Stimulated activated CD4-positive, alpha-beta T cell treated with anti-CD3 and anti-CD28 coated beads, Interleukin-2, amount 100 ng/mL, for 24 hours (primary cell): ENCODE data around the gene CRYBG2.
"Not testable (repeated sequence)": the region's sequence is repeated elsewhere in the genome, so short reads cannot be mapped to it uniquely, and the experiment has no call there.

Experiments used
- DNase-seq, 2 donors: peaks; one replicate each; pipeline ENCODE4 v3.0.0-alpha.2; 2020

CRYBG2 gene

DNA sequence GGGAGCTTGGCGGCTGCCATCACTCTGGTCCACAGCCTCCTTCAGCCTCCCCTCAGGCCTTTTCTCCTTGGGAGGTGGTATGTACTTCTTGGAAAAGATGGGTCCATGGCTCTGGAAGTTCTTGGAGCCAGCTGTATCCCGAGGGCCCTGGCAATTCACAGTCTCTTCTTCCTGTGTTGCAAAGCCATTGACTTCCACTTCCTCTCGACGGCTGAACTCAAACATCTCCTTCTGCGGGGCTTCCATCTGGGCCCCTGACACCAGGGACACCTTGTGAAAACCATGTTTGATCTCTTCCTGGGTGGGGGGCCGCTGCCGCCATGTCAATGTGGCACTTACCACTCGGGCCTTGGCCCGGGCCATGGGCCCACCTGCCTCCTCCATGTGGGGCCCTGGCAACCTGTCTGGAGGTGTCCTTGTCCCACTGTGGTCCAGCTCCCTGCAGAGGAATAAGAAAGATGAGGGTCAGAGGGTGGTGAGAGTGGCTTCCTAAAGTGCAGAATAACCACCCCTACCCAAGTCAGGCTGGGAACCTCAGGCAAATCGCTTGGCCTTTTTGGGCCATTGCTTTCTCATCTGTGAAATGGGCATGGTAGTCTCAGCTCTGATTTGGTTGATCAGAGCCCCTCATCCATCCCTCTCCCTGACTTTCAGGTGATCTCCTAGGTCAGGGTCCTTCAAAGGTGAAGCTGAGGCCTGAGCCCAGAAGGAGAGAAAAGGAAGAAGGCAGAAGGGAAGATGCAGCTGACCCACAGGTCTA, 7.5 kb downstream of the CRYBG2 start:
- no peak for DNase-seq

DNA sequence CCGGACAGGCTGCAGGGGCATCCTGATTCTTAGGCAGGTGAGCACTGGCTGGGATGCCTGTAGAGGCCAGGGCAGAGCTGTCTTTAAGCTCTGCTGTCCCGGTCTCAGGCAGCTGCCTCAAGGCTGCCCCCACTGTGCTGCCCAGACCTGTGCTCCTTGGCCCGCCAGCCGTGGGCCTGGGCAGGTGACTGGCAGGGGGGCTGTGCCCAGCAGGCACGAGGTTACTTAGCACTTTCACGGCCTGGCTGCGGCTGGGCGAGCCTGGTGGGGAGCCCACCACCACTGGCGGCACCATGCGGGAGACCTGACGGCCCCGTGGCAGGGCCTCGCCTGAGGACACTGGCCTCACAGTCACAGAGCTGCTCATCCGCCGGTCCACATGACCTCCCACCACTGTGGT, 8.2 kb downstream of the CRYBG2 start:
- no peak for DNase-seq

DNA sequence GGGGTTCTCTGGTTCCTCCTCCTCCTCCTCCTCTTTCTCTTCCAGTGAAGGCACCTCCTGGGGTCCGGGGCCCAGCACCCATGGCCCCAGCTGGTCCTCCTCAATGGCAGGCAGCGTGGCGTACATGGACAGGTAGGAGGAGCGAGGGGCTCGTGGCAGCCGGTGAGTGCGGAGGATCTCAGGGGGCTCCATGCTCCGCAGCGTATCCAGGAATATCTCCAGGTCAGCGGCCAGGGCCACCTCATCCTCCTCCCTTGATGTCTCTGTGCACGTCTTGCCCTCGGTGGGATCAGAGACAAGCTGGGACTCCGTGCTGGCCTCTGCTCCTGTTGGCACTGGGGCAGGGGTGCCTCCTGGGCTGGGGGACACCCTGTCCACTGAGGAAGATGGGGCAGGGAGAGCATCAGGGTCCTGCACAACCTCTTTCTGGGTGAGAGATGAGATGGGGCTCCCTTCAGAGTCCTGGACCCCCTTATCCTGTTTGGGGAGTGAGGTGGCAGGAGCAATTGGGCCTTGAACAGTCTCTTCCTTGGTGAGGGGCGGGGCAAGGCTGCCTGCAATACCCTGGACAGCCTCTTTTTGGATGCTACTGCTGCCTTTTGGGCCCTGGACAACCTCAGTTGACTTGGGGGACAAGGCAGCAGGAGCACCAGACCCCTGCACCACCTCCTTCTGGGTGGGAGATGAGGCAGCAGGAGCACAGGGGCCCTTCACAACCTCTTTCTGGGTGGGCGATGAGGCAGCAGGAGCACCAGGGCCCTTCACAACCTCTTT, 9.6 kb downstream of the CRYBG2 start:
- DNase-seq, result no peak

DNA sequence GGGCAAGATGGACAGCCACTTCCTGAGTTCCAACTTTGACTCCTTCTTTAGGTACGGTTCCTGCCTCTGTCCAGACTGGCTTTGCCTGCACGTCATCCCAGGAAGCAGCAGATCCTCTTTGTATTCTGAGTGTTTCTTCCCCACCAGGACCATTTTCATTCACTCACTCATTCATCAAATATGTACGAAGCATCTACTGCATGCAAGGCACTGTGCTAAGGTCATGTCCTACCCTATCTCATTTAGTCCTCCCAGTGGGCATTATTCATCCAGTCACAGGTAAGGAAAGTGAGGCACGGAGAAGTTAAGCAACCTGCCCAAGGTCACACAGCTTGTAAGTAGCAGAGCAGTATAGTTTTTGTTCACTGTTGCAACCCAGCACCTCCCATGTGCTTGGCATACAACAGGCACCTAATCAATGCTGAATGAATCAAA, 13.9 kb downstream of the CRYBG2 start:
- no peak for DNase-seq

DNA sequence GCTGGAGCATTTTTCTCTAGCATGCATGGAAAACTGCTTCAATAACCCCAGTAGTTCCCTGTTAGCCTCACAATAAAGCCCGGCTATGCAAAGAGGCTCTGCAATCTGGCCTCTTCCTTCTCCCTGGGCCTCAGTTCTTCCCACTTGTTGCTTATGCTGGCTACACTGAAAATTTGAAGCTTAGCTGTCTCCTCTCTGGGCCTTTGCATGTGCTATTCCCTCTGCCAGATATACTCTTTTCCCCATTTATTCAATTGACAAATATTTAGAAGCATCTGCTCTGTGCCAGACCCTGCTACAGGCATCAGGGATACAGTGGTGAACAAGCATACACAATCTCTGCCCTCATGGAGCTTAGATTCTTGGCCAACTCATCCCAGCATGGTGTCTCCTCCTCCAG, 15.3 kb downstream of the CRYBG2 start:
- DNase-seq, result no peak

DNA sequence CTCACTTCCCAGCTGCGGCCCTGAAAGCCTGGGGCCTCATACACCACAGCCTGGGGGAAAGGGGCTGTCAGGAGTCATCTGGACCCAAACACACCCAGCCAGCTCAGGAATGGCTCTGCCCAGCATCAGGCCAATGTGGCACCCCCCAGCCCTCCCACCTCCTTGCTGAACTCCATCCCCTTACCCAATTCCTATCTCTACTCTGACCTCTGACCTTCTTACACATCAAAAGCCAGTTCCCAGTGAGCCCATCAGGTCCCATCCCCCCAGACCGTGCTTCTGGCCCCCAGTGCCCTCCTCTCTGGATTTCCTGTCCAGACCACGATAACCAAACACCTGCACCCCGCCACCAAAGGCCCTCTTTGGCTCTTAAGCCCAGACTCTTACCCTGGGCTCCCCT, 16.3 kb downstream of the CRYBG2 start:
- no peak for DNase-seq

DNA sequence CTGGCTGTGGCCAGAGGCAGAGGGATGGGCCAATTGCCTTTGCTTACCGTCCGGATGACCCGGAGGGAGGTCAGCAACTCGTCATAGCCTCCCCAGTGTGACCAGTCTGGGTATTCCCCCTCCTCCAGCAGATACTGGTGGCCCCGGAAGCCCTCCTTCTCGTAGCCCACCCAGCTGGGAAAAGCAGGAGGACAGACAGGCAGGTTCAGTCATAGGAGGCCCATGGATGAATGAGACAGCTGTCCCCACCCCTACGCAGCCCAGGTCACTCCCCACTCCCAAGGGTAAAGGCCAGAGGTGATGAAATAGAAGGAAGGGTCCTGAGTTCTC, 16.8 kb downstream of the CRYBG2 start:
- DNase-seq, result no peak

DNA sequence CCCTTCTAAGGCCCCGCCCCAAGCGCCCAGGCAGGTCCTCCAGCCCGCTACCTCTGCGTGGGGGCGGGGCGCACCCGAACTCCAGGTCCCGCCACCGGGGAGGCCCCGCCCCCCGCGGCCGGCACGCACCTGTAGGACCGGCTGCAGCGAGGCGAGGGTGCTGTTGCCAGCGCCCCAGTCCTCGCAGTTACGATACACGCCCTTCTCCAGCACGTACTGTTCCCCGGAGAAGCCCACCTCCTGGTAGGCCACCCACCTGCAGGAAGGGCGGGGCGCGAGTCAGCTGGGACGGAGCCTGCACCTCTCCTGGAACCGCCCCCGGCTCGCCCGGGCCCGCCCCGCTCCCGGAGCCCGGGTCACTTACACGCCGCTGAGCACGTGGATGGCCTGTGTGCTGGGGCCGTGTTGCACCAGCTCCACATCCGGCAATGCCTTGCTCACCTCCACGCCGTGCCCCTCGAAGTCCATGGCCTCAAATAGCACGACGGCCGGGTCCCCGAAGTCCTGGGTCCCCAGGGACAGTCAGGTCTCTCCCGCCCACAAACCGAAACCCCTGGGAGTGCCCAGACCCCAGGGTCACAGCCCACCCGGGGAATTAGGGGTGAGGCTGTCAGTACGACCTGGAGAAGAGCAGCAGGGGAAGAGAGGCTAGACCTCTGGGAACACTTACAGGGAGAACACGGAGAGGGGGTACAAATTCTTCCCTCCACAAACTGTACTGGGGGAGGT, 17.3 kb downstream of the CRYBG2 start:
- DNase-seq, result peak; percentile 84 to 91

DNA sequence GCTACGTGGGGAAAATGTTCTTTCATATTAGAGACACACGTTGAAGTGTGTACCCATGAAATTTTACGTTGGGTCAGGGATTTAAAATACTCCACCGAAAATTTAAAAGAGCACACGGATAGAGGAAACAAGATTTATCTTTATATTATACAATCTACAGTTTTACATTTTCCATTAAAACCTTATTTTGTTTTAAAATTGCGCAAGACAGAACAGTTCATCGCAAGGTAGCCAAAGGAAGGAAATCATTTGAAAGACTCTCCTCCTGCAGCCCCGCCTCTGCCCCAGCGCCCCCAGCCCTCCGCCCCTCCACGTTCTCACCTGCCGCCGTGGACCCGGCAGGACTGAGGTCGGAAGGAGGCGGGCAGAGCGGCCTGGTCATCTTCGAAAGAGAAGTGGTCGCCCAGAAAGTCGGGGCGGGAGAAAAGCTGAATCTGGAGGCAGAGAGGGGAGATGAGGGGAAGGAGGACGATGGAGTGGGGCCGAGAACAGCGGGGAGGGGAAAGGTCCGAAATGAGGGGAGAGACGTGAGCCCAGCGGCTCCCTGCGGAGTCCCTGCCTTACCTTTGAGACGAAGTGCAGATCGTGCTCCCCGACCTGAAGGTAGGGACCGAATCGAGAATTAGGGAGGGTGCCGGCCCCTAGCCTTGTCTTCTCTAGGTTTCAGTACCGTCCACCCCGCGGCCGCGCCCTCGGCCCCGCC, 18.0 kb downstream of the CRYBG2 start:
- DNase-seq, result no peak

DNA sequence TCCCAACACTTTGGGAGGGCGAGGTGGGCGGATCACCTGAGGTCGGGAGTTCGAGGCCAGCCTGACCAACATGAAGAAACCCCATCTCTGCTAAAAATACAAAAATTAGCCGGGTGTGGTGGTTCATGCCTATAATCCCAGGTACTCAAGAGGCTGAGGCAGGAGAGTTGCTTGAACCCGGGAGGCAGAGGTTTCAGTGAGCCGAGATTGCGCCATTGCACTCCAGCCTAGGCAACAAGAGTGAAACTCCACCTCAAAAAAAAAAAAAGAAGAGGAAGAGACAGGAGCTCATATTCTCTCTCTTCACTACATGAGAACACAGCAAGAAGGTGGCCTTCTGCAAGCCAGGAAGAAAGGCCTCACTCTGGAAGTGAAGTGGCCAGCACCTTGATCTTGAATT, 20.6 kb downstream of the CRYBG2 start:
- not testable (repeated sequence) for DNase-seq

DNA sequence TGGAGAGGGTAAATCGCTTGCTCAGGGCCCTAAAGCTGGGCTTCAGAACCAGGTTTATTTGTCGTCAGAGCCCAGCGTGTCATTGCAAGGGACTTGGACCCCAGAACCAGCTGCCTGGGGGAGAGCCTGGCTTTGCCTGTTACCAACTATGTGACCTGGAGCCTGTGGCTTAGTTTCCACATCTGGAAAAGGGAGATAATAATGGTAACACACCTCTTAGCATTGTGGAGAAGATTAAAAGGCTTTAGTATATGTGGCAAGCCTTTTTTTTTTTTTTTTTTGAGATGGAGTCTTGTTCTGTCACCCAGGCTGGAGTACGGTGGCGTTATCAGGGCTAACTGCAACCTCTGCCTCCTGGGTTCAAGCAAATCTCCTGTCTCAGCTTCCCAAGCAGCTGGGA, 23.7 kb downstream of the CRYBG2 start:
- DNase-seq, result no peak

DNA sequence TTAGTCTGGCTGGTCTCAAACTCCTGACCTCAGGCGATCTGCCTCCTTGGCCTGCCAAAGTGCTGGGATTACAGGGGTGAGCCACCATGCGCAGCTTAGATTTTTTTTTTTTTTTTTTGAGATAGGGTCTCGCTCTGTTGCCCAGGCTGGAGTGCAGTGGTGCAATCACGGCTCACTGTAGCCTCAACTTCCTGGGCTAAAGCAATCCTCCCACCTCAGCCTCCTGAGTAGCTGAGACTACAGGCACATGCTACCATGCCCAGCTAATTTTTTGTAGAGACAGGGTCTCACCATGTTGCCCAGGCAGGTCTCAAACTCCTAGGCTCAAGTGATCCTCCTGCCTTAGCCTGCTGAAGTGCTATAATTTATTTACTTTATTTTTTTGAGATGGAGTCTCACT, 24.6 kb downstream of the CRYBG2 start:
- DNase-seq, result not testable (repeated sequence)

DNA sequence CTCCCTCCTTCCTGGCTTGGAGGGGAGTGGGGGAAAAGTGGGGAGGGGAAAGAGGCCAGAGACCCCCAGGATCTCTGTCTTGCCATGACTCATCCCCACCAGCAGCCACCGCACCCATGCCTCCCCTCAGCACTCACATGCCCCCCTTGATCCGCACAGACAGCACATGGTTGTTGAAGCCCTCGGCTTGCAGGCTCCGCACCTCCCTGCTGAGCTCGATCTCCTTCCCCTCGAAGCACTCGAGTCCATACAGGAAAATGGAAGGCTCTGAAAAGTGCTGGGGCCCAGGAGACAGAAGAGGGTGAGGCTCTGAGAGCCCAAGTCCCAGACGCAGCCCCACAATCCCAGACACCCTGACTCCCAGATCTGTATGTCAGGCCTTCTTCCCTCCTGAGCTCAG, 25.3 kb downstream of the CRYBG2 start:
- no peak for DNase-seq

DNA sequence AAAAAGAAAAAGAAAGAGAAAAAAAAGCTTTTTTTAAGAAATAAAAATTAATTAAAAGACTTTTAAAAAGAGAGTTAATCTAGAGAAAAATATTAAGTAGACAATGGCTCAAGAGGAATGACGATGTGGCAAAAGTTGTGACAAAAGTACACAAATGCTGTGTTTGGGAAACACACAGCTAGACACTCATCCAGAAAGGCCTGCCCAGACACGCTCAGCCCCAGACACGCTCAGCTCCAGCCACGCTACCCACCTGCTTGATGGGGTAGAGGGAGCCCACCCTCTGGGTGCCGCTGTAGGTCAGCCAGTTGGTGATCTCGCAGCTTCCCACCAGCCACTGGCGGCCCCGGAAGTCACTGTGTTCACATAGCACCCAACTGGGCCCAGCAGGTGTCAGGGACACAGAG, 26.0 kb downstream of the CRYBG2 start:
- no peak for DNase-seq

DNA sequence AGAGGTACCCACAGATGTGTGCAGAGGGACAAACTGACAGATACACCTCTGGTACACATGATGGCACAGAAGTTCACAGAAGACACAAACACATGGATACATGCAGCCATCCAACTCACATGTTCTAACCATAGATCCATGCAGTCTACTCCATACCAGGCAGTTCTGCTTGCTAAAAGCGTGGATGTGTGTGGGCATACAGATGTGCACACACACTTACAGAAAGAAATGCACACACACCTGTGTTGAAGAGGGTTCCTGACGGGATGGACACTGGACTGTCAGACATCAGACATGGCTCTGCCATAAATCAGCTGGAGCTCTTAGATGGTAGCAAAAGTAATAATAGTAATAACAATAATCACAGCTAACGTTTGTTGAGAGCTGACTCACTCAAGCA, 29.4 kb downstream of the CRYBG2 start:
- DNase-seq, result no peak

DNA sequence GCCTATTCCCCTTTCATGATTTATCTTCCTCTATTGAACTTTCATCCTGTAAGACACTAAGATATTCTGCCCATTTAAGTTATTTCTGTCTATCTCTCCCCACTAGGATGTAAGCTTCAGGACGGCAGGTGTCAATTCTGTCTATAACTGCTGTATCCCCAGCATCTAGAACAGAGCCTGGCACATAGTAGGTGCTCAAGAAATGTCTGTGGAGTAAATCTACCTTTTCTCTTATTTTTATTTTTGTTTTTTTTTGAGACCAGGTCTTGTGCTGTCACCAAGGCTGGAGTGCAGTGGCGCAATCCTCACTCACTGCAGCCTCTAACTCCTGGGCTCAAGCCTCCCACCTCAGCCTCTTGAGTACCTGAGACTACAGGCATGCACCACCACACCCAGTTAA, 30.5 kb downstream of the CRYBG2 start:
- DNase-seq, result no peak

DNA sequence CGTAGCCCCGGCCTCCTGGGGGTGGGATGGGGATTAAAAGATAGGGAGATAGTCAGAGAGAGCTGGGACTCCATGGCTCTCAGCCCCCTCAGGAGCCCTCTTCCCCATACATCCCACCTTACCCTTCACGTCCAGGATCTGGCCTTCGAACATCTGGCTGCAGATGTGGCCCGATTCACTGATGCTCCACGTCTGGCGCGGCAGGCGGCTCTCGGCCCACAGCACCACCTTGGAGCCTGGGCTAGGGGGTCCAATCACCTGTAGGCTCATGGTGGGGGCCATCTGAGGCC, 31.9 kb downstream of the CRYBG2 start:
- no peak for DNase-seq

DNA sequence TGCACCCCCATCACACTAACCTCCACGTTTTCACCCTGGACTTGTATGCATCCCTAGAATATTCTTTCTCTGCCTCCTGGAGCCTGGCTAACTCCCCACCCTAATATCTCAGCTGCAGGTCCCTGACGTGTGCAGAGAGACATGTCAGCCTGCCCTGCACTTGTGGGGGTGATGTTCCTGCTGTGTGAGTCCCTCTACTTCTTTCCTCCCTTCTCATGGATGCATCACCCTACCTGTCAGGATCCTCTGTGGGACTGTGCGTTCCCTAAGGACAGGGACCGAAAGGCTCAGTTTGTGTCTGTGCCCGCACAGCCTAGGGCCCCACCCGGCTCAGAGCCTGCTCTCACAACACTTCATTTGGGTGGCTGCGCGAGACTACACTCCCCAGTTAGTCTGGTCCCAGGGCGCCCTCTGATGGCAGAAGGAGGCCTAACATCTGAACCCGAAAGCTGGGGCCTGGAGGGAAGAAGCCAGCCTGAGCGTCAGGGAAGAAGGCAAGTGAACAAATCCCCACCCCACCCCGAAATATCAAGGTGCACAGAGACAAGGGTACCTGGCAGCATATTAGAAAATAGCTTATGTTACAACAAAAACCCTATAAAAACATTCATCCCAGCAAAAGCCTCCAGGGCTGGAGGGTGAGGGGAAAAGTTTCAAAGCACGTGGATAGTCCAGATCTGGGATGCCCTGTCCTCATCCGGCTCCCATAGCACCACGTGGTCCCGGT, 32.5 kb downstream of the CRYBG2 start:
- DNase-seq, result peak; percentile 98

DNA sequence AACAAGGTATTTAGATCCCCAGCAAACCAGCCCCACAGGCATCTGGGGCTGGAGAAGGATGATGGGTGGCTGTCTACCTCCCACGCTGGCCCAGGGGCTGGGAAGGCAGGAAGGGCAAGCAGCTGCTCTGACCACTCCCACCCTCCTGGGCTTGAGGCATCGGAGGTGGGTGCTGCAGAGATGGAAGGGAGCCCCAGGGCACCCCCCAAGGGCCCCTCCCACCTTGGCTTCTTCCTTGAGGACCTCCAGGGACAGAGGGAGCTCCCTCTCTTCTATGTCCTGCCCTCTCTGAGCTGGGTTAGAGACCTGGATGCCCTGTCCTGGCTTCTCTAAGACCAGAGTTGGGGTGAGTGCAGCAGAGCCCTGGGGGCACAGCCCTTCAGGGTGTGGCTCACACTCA, 33.0 kb downstream of the CRYBG2 start:
- DNase-seq, result peak in 1 of 2 donors; percentile 18

DNA sequence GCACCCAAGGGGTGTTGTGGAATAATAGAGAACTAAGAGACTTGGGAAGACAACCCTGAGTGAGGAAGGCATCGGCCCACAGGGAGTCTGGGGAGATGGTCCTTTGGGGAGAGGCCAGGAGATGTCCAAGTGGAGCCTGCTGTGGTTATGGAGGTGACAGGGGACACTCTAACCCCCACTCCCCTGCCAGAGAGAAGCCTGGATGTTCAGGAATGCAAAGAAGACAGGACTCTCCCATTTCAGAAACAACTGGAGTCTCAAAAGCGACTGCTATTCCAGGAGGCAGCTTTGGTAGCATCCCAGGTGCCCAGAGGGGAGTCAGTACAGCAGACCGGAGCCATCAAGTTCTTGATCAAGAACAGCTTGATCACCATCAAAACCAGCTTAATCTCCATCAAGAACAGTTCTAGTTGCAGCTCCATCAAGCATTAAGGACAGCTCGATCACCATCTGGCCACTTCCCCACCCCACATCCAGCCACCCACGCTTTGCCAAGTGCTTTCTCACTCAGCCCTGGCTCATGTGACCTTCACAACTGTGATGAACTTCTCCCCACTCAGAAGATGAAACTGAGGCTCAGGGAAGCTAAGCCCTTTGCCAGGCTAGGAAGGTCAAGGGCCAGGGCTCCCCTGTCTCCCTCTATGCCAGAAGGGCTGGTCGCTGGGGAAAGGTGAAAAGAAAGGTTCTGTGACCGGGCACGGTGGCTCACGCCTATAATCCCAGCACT, 35.4 kb downstream of the CRYBG2 start:
- DNase-seq, result peak; percentile 51 to 62

DNA sequence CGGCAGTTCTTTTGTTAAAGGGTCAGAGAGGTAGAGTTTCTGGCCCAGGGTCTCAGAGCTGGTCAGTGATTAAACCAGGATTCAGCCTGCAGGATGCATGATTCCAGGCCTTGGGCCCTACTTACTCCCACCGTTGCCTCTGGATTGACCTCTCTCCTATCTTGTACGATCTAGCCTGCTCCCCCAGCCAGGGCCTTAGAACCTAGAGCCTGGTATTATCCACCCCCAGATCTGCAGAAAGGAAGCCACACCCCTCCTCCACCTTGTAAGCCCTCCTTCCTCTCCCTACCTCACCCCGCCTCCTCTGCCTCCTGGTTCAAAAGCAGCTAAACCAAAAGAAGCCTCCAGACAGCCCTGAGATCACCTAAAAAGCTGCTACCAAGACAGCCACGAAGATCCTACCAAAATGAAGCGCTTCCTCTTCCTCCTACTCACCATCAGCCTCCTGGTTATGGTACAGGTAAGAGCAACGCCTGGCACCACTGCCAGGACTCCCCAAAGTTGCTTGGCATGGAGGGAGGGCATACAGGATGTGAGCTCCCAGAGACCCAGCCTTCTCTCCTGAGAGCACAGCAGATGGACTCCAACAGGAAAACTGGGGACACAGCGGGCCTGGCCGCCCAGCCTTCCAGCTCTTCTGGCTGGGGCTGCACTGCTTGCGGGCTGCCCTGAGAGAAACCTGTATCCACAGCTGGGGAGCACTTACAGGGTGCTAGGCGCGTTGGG, 36.2 kb downstream of the CRYBG2 start, which contains the start of gene CD52:
Gene CD52, plus strand, starts transcription at position 347 of the 726 bp plus-strand sequence. Its CDS starts 60 bp downstream, at position 407.
- DNase-seq, result peak; percentile 62 to 75
